Neural progenitor cell (in vitro differentiated cells): ENCODE measurements around the gene GPR183. TPM values are rescaled to one million over a fixed set of nuclear protein-coding genes. Genes with fewer than 3 reads are reported as not detected.
A peak's percentile ranks its signal among the peaks of the same experiment; 100 is the strongest.

Experiments
- DNase-seq: peaks from one replicate; pipeline ENCODE4 v3.0.0-alpha.2; 2016; ENCODE audit warnings: low spot score
- H2AFZ ChIP-seq: fragments of 200-600 bp; sonication (generic); replicated peaks from 2 replicates; pipeline ENCODE4 v1.6.1; 2016; ENCODE audit warnings: antibody characterized with exemption
- H3F3A ChIP-seq: fragments of 200-600 bp; sonication (generic); 2 replicates; pipeline ENCODE4 v1.6.1; 2016; ENCODE audit warnings: antibody characterized with exemption, low read depth
- H3K27ac ChIP-seq: fragments of 200-600 bp; sonication (generic); 2 replicates; pipeline ENCODE4 v1.5.1; 2016; ENCODE audit warnings: mild to moderate bottlenecking
- H3K27me3 ChIP-seq: fragments of 200-600 bp; sonication (generic); 2 replicates; pipeline ENCODE4 v1.6.1; 2016; ENCODE audit warnings: mild to moderate bottlenecking, moderate library complexity
- H3K36me3 ChIP-seq: fragments of 200-600 bp; sonication (generic); 2 replicates; pipeline ENCODE4 v1.5.1; 2016
- H3K4me1 ChIP-seq: fragments of 200-600 bp; sonication (generic); 2 replicates; pipeline ENCODE4 v1.6.1; 2016; ENCODE audit warnings: mixed run types
- H3K4me2 ChIP-seq: fragments of 200-600 bp; sonication (generic); 2 replicates; pipeline ENCODE4 v1.6.1; 2016
- H3K4me3 ChIP-seq: fragments of 200-600 bp; sonication (generic); 2 replicates; pipeline ENCODE4 v1.5.1; 2016
- H3K79me2 ChIP-seq: fragments of 200-600 bp; sonication (generic); 2 replicates; pipeline ENCODE4 v1.6.1; 2016; ENCODE audit warnings: low read depth
- H3K9ac ChIP-seq: fragments of 200-600 bp; sonication (generic); 2 replicates; pipeline ENCODE4 v1.6.1; 2016
- H3K9me3 ChIP-seq: fragments of 200-600 bp; sonication (generic); 2 replicates; pipeline ENCODE4 v1.5.1; 2016; ENCODE audit warnings: low read depth
- H4K20me1 ChIP-seq: fragments of 200-600 bp; sonication (generic); 2 replicates; pipeline ENCODE4 v1.6.1; 2016; ENCODE audit warnings: low read depth
- H3K27ac Mint-ChIP-seq: 3 replicates; pipeline ENCODE4 v1.8.0; 2021; ENCODE audit warnings: mixed read lengths
- H3K27me3 Mint-ChIP-seq: 2 replicates; pipeline ENCODE4 v1.8.0; 2022; ENCODE audit warnings: low read depth, mild to moderate bottlenecking, inconsistent platforms, moderate library complexity, mixed read lengths; ENCODE audit not compliant: insufficient read depth
- H3K36me3 Mint-ChIP-seq: 3 replicates; pipeline ENCODE4 v1.8.0; 2021; ENCODE audit warnings: mixed read lengths
- H3K4me1 Mint-ChIP-seq: 3 replicates; pipeline ENCODE4 v1.8.0; 2021; ENCODE audit warnings: mixed read lengths
- H3K4me3 Mint-ChIP-seq: 3 replicates; pipeline ENCODE4 v1.8.0; 2021; ENCODE audit warnings: mild to moderate bottlenecking, moderate library complexity, mixed read lengths
- H3K9me3 Mint-ChIP-seq: 3 replicates; pipeline ENCODE4 v1.8.0; 2020; ENCODE audit warnings: mixed read lengths
- EZH2 ChIP-seq: fragments of 200-600 bp; sonication (generic); IDR thresholded peaks from 2 replicates; pipeline ENCODE4 v1.6.1; 2017; ENCODE audit warnings: antibody characterized with exemption, mild to moderate bottlenecking, moderate library complexity
- EZH2phosphoT487 ChIP-seq: fragments of 200-600 bp; sonication (generic); IDR thresholded peaks from 2 replicates; pipeline ENCODE4 v1.6.1; 2017; ENCODE audit warnings: antibody characterized with exemption
- total RNA-seq: library from RNA; depleted of rRNA; stranded (reverse); fragments of >200 nt; gene quantifications from 2 replicates; pipeline ENCODE4 v1.2.3, GENCODE V29; 2015; ENCODE audit warnings: low replicate concordance
- TF ChIP-seq, protein P1 (sequence below): fragments of 200-600 bp; sonication (generic); IDR thresholded peaks from 2 replicates; pipeline ENCODE4 v1.5.1; 2017; ENCODE audit warnings: antibody characterized with exemption, mild to moderate bottlenecking

Gene GPR183
- total RNA-seq, 1 donor from 2014 or later: not detected

DNA sequence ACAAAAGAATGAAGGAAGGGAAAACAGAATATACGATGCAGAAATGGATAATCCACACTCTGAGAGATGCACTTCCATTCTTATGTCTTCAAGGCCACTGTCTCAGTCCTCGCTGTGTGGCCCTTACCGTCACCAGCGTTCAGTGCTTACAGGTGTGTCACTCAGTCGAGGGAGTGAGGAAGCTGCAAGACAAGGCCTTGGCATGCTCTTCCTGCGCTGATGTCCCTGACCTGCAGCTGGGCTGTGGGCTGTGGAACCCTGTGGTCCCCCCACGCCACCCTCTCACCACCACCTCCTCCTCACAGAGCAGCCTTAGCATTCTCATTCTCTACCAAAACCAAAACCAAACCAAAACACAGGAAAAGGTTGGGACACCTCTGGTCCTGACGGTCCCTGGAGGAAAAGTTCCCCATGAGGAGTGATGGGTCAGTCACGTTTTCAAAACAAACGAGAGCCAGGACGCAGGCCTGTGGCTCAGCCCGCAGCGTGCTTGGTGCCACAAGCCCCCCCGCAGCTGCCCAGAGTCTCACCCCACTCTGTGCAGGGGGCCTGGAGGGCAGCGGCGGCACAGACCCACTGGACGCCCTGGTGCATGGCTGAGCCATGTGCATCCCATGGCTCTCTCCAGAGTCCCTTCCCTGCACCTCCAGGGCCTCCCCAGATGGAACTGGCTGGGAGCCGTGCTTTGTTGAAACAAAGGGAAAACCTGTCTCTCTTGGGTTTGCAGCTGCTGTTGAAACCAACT lies 48.2 kb upstream of the GPR183 start:
- no peak overlapping the region for H3K4me3 Mint-ChIP-seq
- H3K79me2 ChIP-seq: no peaks in the 10 kb centered on the region
- DNase-seq: no peak

DNA sequence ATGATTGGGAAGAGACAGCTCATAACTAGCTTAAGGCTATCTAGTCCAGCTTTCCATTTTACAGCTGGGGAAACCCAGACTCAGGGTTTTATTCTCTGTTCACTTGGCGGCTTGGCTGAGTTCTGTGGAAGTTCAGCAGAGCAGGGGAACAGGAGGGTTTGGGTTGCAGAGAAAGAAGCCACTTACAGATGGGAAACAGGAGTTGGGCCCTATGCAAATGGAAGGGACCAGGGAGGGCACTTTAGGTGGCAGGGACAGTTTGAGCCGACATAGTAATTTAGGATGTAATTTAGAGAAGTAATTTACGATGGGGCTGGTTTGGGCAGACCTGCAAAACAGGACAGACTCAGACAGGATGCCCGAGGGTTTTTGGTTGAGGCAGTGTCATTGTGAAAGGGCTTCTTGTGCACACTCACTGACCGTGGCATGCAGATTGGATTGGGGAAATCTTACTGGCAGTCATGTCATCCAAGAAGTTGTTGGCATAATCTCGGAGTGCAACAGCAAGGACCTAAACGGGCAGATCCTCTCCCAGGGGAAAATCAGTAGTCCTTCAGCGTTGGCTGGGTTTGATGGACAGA lies 47.3 kb upstream of the GPR183 start:
- Mint-ChIP-seq H3K36me3 (peaks cover 26% of the 10 kb centered on the region), H3K9me3 (no peaks in the 10 kb centered on the region), H3K4me1 (peaks cover 30% of the 10 kb centered on the region), H3K4me3 (no peak overlapping the region), H3K27ac (peak overlapping the region; percentile 69), H3K27me3 (peaks cover 3% of the 10 kb centered on the region)
- H3K36me3 ChIP-seq: no peaks in the 10 kb centered on the region
- no peak overlapping the region for H3K4me3 ChIP-seq
- no peak for TF ChIP-seq EZH2
- TF ChIP-seq, protein P1, sequence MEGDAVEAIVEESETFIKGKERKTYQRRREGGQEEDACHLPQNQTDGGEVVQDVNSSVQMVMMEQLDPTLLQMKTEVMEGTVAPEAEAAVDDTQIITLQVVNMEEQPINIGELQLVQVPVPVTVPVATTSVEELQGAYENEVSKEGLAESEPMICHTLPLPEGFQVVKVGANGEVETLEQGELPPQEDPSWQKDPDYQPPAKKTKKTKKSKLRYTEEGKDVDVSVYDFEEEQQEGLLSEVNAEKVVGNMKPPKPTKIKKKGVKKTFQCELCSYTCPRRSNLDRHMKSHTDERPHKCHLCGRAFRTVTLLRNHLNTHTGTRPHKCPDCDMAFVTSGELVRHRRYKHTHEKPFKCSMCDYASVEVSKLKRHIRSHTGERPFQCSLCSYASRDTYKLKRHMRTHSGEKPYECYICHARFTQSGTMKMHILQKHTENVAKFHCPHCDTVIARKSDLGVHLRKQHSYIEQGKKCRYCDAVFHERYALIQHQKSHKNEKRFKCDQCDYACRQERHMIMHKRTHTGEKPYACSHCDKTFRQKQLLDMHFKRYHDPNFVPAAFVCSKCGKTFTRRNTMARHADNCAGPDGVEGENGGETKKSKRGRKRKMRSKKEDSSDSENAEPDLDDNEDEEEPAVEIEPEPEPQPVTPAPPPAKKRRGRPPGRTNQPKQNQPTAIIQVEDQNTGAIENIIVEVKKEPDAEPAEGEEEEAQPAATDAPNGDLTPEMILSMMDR: no peak
- TF ChIP-seq EZH2phosphoT487: no peak
- DNase-seq: no peak
- peaks cover 11% of the 10 kb centered on the region for H4K20me1 ChIP-seq
- no peaks in the 10 kb centered on the region for H3K9me3 ChIP-seq
- no peaks in the 10 kb centered on the region for H3K27me3 ChIP-seq
- H3K79me2 ChIP-seq: no peaks in the 10 kb centered on the region
- peaks cover 5% of the 10 kb centered on the region for H3K4me1 ChIP-seq
- H3K27ac ChIP-seq: no peak overlapping the region
- no peak overlapping the region for H3K4me2 ChIP-seq
- no peaks in the 10 kb centered on the region for H3F3A ChIP-seq
- H2AFZ ChIP-seq: no peak overlapping the region
- no peak overlapping the region for H3K9ac ChIP-seq

More for the DNA sequence above, 48.2 kb upstream of the GPR183 start:
- no peaks in the 10 kb centered on the region for H3K36me3 ChIP-seq
- no peak overlapping the region for H2AFZ ChIP-seq
- H3K36me3 Mint-ChIP-seq: peaks cover 30% of the 10 kb centered on the region
- H3K9me3 Mint-ChIP-seq: no peaks in the 10 kb centered on the region
- no peak overlapping the region for H3K27ac ChIP-seq
- no peaks in the 10 kb centered on the region for H3F3A ChIP-seq
- no peaks in the 10 kb centered on the region for H3K9me3 ChIP-seq
- H3K27me3 Mint-ChIP-seq: peaks cover 3% of the 10 kb centered on the region
- peaks cover 30% of the 10 kb centered on the region for H3K4me1 Mint-ChIP-seq
- no peak overlapping the region for H3K27ac Mint-ChIP-seq
- TF ChIP-seq EZH2phosphoT487 (no peak), EZH2 (no peak)
- TF ChIP-seq, protein P1: no peak
- H4K20me1 ChIP-seq: peaks cover 16% of the 10 kb centered on the region
- H3K4me2 ChIP-seq: no peak overlapping the region
- H3K4me1 ChIP-seq: peaks cover 10% of the 10 kb centered on the region
- H3K9ac ChIP-seq: no peak overlapping the region
- H3K4me3 ChIP-seq: no peak overlapping the region
- H3K27me3 ChIP-seq: no peaks in the 10 kb centered on the region

DNA sequence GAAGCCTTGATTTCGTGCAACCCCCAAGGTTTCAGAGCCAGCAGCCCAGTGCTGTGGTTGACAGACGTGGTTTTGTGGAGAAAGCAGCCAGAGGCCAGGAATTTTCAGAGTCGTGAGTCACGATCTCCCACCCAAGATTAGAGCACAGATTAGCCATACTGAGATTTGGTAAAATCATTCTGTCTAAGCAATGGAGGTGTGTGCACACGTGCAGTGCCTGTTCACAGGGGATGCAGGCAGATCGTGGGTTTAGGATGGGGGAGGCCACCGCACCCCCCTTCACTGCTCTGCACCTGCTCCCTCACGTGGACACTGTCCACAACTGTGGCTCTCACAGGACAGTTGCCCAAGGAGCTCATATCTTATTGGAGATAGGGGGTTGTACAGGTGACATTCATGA lies 46.6 kb upstream of the GPR183 start:
- Histone ChIP-seq H3K9me3 (no peaks in the 10 kb centered on the region), H3K27ac (no peak overlapping the region), H2AFZ (no peak overlapping the region), H3K36me3 (no peaks in the 10 kb centered on the region), H3K4me2 (no peak overlapping the region), H3F3A (no peaks in the 10 kb centered on the region), H4K20me1 (peaks cover 4% of the 10 kb centered on the region), H3K79me2 (no peaks in the 10 kb centered on the region), H3K4me1 (no peaks in the 10 kb centered on the region), H3K27me3 (no peaks in the 10 kb centered on the region), H3K4me3 (no peak overlapping the region), H3K9ac (no peak overlapping the region)
- peaks cover 31% of the 10 kb centered on the region for H3K36me3 Mint-ChIP-seq
- H3K27me3 Mint-ChIP-seq: peaks cover 3% of the 10 kb centered on the region
- no peak overlapping the region for H3K27ac Mint-ChIP-seq
- no peaks in the 10 kb centered on the region for H3K9me3 Mint-ChIP-seq
- H3K4me1 Mint-ChIP-seq: peaks cover 28% of the 10 kb centered on the region
- TF ChIP-seq, protein P1: no peak
- TF ChIP-seq EZH2phosphoT487: no peak
- no peak for TF ChIP-seq EZH2
- no peak overlapping the region for H3K4me3 Mint-ChIP-seq
- DNase-seq: no peak
